Fibroblast of lung (primary cell): Measurements from ENCODE around the gene BARHL2. TPM values are rescaled to one million over a fixed set of nuclear protein-coding genes. Genes with fewer than 3 reads are reported as not detected.
A peak's percentile ranks its signal among the peaks of the same experiment; 100 is the strongest.

Experiments
- DNase-seq, 2 donors: peaks; one replicate each; pipeline versions ENCODE4 v3.0.0 to v3.0.0-alpha.2; 2010; ENCODE audit warnings: low read depth in 2 of 2
- H2AFZ ChIP-seq: 2 replicates; pipeline ENCODE4 v1.5.1; 2012; ENCODE audit warnings: low read length, control low read depth, inconsistent platforms
- H3K27ac ChIP-seq: 2 replicates; pipeline ENCODE4 v1.5.1; 2011; ENCODE audit warnings: low read length, control low read depth; ENCODE audit not compliant: insufficient read depth
- H3K27me3 ChIP-seq: 2 replicates; pipeline ENCODE4 v1.5.1; 2011; ENCODE audit warnings: mild to moderate bottlenecking, low read length; ENCODE audit not compliant: control insufficient read depth, insufficient read depth
- H3K36me3 ChIP-seq: 2 replicates; pipeline ENCODE4 v1.5.1; 2011; ENCODE audit warnings: low read length; ENCODE audit not compliant: control insufficient read depth, insufficient read depth
- H3K4me1 ChIP-seq: 2 replicates; pipeline ENCODE4 v1.5.1; 2011; ENCODE audit warnings: low read length; ENCODE audit not compliant: control insufficient read depth, insufficient read depth; ENCODE audit errors: extremely low read depth
- H3K4me2 ChIP-seq: 2 replicates; pipeline ENCODE4 v1.5.1; 2011; ENCODE audit warnings: low read length, control low read depth; ENCODE audit not compliant: insufficient read depth; ENCODE audit errors: extremely low read depth
- H3K4me3 ChIP-seq, 4 experiments: fragments of 200-600 bp in 1 of 4; sonication (generic) in 1 of 4; replicated peaks in 1 of 4; 2 replicates each; pipeline ENCODE4 v1.5.1; 2011 to 2016; ENCODE audit warnings: low read length in 4 of 4, low read depth in 3 of 4, mild to moderate bottlenecking in 3 of 4, control low read depth in 2 of 4, inconsistent platforms in 1 of 4, mixed read lengths in 1 of 4; ENCODE audit not compliant: insufficient read depth in 1 of 4; ENCODE audit errors: control extremely low read depth in 1 of 4
- H3K79me2 ChIP-seq: 2 replicates; pipeline ENCODE4 v1.5.1; 2012; ENCODE audit warnings: mild to moderate bottlenecking, low read length, inconsistent platforms; ENCODE audit not compliant: control insufficient read depth, insufficient read depth
- H3K9ac ChIP-seq: 2 replicates; pipeline ENCODE4 v1.5.1; 2011; ENCODE audit warnings: mild to moderate bottlenecking, low read length, control low read depth; ENCODE audit not compliant: insufficient read depth
- H3K9me3 ChIP-seq: 2 replicates; pipeline ENCODE4 v1.5.1; 2012; ENCODE audit warnings: low read depth, low read length; ENCODE audit not compliant: control insufficient read depth, insufficient read depth
- H4K20me1 ChIP-seq: 2 replicates; pipeline ENCODE4 v1.5.1; 2011; ENCODE audit warnings: low read length; ENCODE audit not compliant: control insufficient read depth, insufficient read depth; ENCODE audit errors: extremely low read depth
- CTCF ChIP-seq, 2 donors: IDR thresholded peaks in 1 of 2; conservative IDR thresholded peaks in 1 of 2; 1 replicate in 1 of 2; 2 replicates in 1 of 2; pipeline ENCODE4 v1.5.1; 2011 to 2012; ENCODE audit warnings: low read length in 2 of 2, control low read depth in 1 of 2, inconsistent platforms in 1 of 2, low read depth in 1 of 2, mild to moderate bottlenecking in 1 of 2
- EZH2 ChIP-seq: IDR thresholded peaks from 2 replicates; pipeline ENCODE4 v1.5.1; 2012; ENCODE audit warnings: low read length, control low read depth, mild to moderate bottlenecking; ENCODE audit errors: missing control alignments
- polyA plus RNA-seq, 2 donors: library from polyadenylated mRNA; depleted of rRNA in 1 of 2; stranded (reverse) in 1 of 2; unstranded in 1 of 2; fragments of >200 nt; gene quantifications; 2 replicates each; pipeline ENCODE4 v1.2.1, GENCODE V29; 2011 to 2012; ENCODE audit warnings: missing spikeins in 1 of 2
- total RNA-seq: library from RNA; depleted of rRNA; stranded (reverse); fragments of >200 nt; gene quantifications from 2 replicates; pipeline ENCODE4 v1.2.1, GENCODE V29; 2014

Gene BARHL2
- total and polyA plus RNA-seq, 2 donors (not counting 1 experiment from before 2014, with no cell fraction given): not detected

DNA sequence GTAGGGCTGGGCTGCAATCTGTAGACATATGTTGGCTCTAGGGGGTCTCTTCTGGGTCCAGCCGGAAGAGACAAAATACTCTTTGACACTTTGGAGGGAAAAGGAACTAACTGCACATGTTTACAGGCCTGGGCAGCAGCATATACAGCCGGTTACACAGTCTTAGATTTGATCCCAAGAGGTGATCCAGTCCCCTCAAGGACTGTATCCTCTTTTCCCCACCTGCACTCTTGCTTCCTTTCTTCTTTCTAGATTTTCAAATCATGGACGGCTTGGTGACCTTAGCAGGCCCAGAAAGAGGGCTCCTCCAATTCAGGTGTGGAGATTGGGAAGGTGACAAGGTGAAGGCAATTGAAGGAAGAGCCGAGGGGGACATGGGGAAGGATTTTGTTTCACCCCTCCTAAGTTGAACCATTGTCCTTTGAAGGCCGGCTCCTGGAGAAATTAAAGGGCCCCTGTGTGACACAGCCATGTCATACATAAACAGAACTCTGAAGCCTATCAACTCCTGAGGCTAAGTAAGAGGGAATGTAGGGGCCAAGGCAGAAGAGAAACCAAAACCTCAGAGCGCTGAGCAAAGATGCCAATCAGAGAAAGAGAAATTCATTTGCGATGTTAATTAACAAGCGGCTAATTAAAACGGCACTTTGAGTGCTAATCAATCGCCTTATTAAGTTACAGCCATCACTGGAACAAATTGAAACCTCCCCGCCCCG lies 5.9 kb upstream of the BARHL2 start:
- no peak for DNase-seq
- Histone ChIP-seq H3K4me1 (peaks cover 2% of the 10 kb centered on the region), H3K27ac (no peak overlapping the region), H3K4me2 (peak overlapping the region; percentile 58), H3K9me3 (no peaks in the 10 kb centered on the region), H3K79me2 (no peaks in the 10 kb centered on the region), H3K27me3 (peaks cover 87% of the 10 kb centered on the region), H4K20me1 (no peaks in the 10 kb centered on the region), H3K9ac (no peak overlapping the region), H2AFZ (no peak overlapping the region), H3K36me3 (no peaks in the 10 kb centered on the region), H3K4me3 (peak overlapping the region in 3 of 4 experiments; percentile 11 to 42 (median 20))
- peak; percentile 5 for TF ChIP-seq EZH2
- no peak for TF ChIP-seq CTCF (conservative IDR thresholded peaks at IDR 0.05 in 1 of 2, IDR thresholded peaks at IDR 0.05 in 1 of 2; ENCODE audit: low read depth in 1 of 2, low read length in 2 of 2)

DNA sequence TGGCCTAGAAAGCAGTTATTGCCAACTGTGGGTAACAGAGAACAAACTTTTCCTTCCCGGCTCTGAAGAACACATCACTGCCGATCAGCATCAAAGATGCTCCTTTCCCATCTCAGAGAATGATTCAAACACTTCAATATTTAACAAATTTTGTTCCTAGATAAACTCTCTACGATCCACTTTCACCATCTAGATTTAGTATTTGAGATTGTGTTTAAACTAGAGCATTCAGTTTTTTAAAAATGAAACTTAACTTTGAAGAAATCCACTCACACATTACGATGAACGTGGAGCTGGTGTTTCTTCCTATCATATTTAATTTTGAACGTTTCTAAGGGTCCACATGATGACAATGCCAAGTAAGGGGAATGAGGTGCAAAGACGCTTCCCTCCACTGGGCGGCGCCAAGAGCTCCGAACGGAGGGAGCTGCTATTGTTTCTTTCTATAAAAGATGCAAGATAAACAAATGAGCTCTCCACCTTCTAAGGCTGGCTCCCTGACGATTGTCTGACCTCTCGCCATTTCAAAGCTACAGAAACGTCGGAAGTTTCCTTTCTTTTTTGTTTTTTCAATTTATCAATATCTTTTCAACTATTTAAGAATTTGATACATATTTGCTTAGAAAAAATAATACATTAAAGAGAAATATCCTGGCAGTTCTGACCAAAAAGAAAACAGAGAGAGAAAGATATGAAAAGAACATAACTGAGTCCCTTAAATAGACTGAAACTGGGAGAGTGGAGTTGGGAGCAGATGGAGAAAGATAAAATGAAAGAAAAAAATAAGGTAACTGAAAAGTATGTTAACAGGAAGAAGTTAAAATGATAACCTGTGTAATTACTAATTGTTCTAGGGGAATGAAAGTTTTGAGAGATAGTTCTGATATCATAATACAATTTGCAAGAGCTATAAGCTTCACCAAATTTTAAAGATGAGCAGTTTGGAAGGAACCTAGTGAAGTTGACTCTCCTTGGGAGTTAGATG lies 4.4 kb upstream of the BARHL2 start:
- Histone ChIP-seq H3K4me3 (no peak overlapping the region), H3K27me3 (peaks cover 78% of the 10 kb centered on the region), H3K36me3 (no peaks in the 10 kb centered on the region), H3K4me1 (peaks cover 2% of the 10 kb centered on the region), H3K79me2 (no peaks in the 10 kb centered on the region), H3K9ac (no peak overlapping the region), H3K4me2 (no peak overlapping the region), H4K20me1 (no peaks in the 10 kb centered on the region), H2AFZ (no peak overlapping the region), H3K9me3 (no peaks in the 10 kb centered on the region), H3K27ac (no peak overlapping the region)
- peak; percentile 95 to 98 for TF ChIP-seq CTCF (conservative IDR thresholded peaks at IDR 0.05 in 1 of 2, IDR thresholded peaks at IDR 0.05 in 1 of 2; ENCODE audit: low read depth in 1 of 2, low read length in 2 of 2)
- no peak for TF ChIP-seq EZH2
- peak; percentile 25 to 60 for DNase-seq

DNA sequence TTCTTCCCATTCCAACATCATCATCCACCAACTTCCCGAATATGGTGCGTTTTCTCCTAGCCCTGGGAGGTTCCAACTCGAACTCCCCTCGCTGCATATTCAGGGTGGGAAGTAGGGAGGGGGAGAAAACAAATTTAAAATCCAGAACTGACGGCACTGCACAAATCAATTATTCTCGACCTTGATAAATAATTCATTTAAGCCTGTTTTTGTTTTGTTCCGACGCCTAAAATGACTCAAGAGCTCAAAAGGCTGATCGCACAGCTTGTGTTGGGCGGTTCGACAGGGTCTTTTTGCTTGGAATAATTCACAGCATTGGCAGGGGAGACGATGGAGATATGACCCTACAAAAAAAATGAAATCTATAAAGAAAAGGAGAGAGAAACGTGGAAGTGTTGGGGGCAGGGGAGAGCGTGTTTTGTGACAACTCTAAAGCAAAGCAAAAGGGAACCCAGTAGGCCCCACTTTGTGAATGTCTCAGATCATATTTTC lies 3.1 kb upstream of the BARHL2 start:
- H3K79me2 ChIP-seq: no peaks in the 10 kb centered on the region
- no peak for DNase-seq
- H3K36me3 ChIP-seq: no peaks in the 10 kb centered on the region
- no peak overlapping the region for H3K4me3 ChIP-seq
- H4K20me1 ChIP-seq: no peaks in the 10 kb centered on the region
- no peak overlapping the region for H3K4me2 ChIP-seq
- peaks cover 76% of the 10 kb centered on the region for H3K27me3 ChIP-seq
- no peak for TF ChIP-seq EZH2
- TF ChIP-seq CTCF (conservative IDR thresholded peaks at IDR 0.05 in 1 of 2, IDR thresholded peaks at IDR 0.05 in 1 of 2; ENCODE audit: low read depth in 1 of 2, low read length in 2 of 2): no peak
- H3K4me1 ChIP-seq: no peaks in the 10 kb centered on the region
- no peak overlapping the region for H3K27ac ChIP-seq
- H3K9me3 ChIP-seq: no peaks in the 10 kb centered on the region
- no peak overlapping the region for H2AFZ ChIP-seq
- no peak overlapping the region for H3K9ac ChIP-seq
